Right atrium auricular region (tissue), 2 donors: Measurements from ENCODE around the gene ZC3H14. TPM values are rescaled to one million over a fixed set of nuclear protein-coding genes. Genes with fewer than 3 reads are reported as not detected.
"Not testable (repeated sequence)": the region's sequence is repeated elsewhere in the genome, so short reads cannot be mapped to it uniquely, and the experiment has no call there.

Experiments
- DNase-seq: peaks from one replicate; pipeline ENCODE4 v3.0.0-alpha.2; 2019; ENCODE audit warnings: low spot score
- H3K27ac ChIP-seq, 2 donors: fragments of 200-600 bp; sonication (generic); 1 replicate in 1 of 2; 2 replicates in 1 of 2; pipeline ENCODE4 v1.5.1; 2016 to 2019
- H3K27me3 ChIP-seq, 2 donors: fragments of 200-600 bp; sonication (generic); one replicate each; pipeline versions ENCODE4 v1.5.1 to v1.6.0; 2017 to 2019
- H3K36me3 ChIP-seq: fragments of 200-600 bp; sonication (generic); one replicate; pipeline ENCODE4 v1.5.1; 2016
- H3K4me1 ChIP-seq, 2 donors: fragments of 200-600 bp; sonication (generic); one replicate each; pipeline versions ENCODE4 v1.5.1 to v1.6.0; 2017 to 2019
- H3K4me3 ChIP-seq, 2 donors: fragments of 200-600 bp; sonication (generic); 1 replicate in 1 of 2; 2 replicates in 1 of 2; pipeline ENCODE4 v1.5.1; 2017 to 2019; ENCODE audit warnings: mild to moderate bottlenecking in 1 of 2, moderate library complexity in 1 of 2
- H3K9me3 ChIP-seq, 2 donors: fragments of 200-600 bp; sonication (generic); one replicate each; pipeline ENCODE4 v1.5.1; 2019
- CTCF ChIP-seq, 2 donors: fragments of 200-600 bp; sonication (generic); IDR thresholded peaks; one replicate each; pipeline ENCODE4 v1.5.1; 2019; ENCODE audit warnings: antibody characterized with exemption in 2 of 2
- total RNA-seq, 2 donors: library from RNA; depleted of rRNA; stranded (reverse); fragments of >200 nt; gene quantifications; one replicate each; pipeline ENCODE4 v1.1.0, GENCODE V29; 2016

Gene ZC3H14
- total RNA-seq, 2 donors from 2014 or later, result 45.1 to 59.9 TPM

- H3K4me1 ChIP-seq, result peaks cover 0 to 21% of the 10 kb centered on the region in 2 donors
- DNase-seq, result no peak
- H3K36me3 ChIP-seq, result peaks cover 8% of the 10 kb centered on the region
- H3K4me3 ChIP-seq, result no peak overlapping the region
- H3K27me3 ChIP-seq, result no peaks in the 10 kb centered on the region
- H3K27ac ChIP-seq, result no peak overlapping the region
- H3K9me3 ChIP-seq, result no peaks in the 10 kb centered on the region
- TF ChIP-seq CTCF (IDR thresholded peaks at IDR 0.05), result no peak
Observed at GRCh38 chr14:88521818-88522217, 41.0 kb upstream of the ZC3H14 start.

- no peak overlapping the region for H3K27ac ChIP-seq
- peaks cover 8% of the 10 kb centered on the region for H3K36me3 ChIP-seq
- H3K4me3 ChIP-seq, result no peak overlapping the region
- no peaks in the 10 kb centered on the region for H3K9me3 ChIP-seq
- DNase-seq, result no peak
- no peak for TF ChIP-seq CTCF (IDR thresholded peaks at IDR 0.05)
- no peaks in the 10 kb centered on the region for H3K27me3 ChIP-seq
- H3K4me1 ChIP-seq, result peaks cover 0 to 17% of the 10 kb centered on the region in 2 donors
Observed at GRCh38 chr14:88522393-88522792, 40.4 kb upstream of the ZC3H14 start.

- H3K27me3 ChIP-seq, H3K9me3 ChIP-seq, H3K4me3 ChIP-seq, DNase-seq, H3K4me1 ChIP-seq, H3K27ac ChIP-seq: not testable (repeated sequence)
- H3K36me3 ChIP-seq, result peaks cover 12% of the 10 kb centered on the region
Observed at GRCh38 chr14:88529889-88530288, 32.9 kb upstream of the ZC3H14 start.

GRCh38 chr14:88533064-88533602 is 29.7 kb upstream of the ZC3H14 start:
- no peaks in the 10 kb centered on the region for H3K27me3 ChIP-seq

GRCh38 chr14:88535149-88535548 is 27.7 kb upstream of the ZC3H14 start:
- Histone ChIP-seq H3K4me3 (no peak overlapping the region), H3K9me3 (peaks cover 0 to 2% of the 10 kb centered on the region in 2 donors), H3K27me3 (no peaks in the 10 kb centered on the region), H3K4me1 (peaks cover 0 to 36% of the 10 kb centered on the region in 2 donors), H3K36me3 (peaks cover 4% of the 10 kb centered on the region), H3K27ac (peak overlapping the region; percentile 2 to 71)
- peak in 1 of 2 donors; percentile 23 for TF ChIP-seq CTCF (IDR thresholded peaks at IDR 0.05)
- DNase-seq, result no peak

More at GRCh38 chr14:88533064-88533602, 29.7 kb upstream of the ZC3H14 start:
- DNase-seq, result no peak
- H3K27ac ChIP-seq, result no peak overlapping the region
- H3K4me3 ChIP-seq, result no peak overlapping the region
- H3K4me1 ChIP-seq, result peaks cover 0 to 32% of the 10 kb centered on the region in 2 donors
- TF ChIP-seq CTCF (IDR thresholded peaks at IDR 0.05), result no peak
- peaks cover 8% of the 10 kb centered on the region for H3K36me3 ChIP-seq
- H3K9me3 ChIP-seq, result peaks cover 0 to 9% of the 10 kb centered on the region in 2 donors

- H3K36me3 ChIP-seq, result peaks cover 4% of the 10 kb centered on the region
- H3K4me3 ChIP-seq, result no peak overlapping the region
- H3K27me3 ChIP-seq, result no peaks in the 10 kb centered on the region
- H3K9me3 ChIP-seq, result no peaks in the 10 kb centered on the region
- no peak for TF ChIP-seq CTCF (IDR thresholded peaks at IDR 0.05)
- no peak for DNase-seq
- peak overlapping the region; percentile 6 to 71 for H3K27ac ChIP-seq
- peaks cover 0 to 43% of the 10 kb centered on the region in 2 donors for H3K4me1 ChIP-seq
Observed at GRCh38 chr14:88535813-88536212, 27.0 kb upstream of the ZC3H14 start.
